Duodenal mucosa (tissue), 2 donors: ENCODE measurements around the gene LRRN4CL.

Experiments used
- H3K27ac ChIP-seq: one replicate; pipeline ENCODE4 v1.7.0; 2013; ENCODE audit warnings: low read depth, low read length
- H3K27me3 ChIP-seq, 2 donors: one replicate each; pipeline ENCODE4 v1.7.0; 2013; ENCODE audit warnings: low read length in 2 of 2, control low read depth in 1 of 2; ENCODE audit not compliant: insufficient read depth in 2 of 2, control insufficient read depth in 1 of 2
- H3K36me3 ChIP-seq, 2 donors: one replicate each; pipeline ENCODE4 v1.7.0; 2013; ENCODE audit warnings: low read length in 2 of 2, control low read depth in 1 of 2; ENCODE audit not compliant: insufficient read depth in 2 of 2, control insufficient read depth in 1 of 2
- H3K4me1 ChIP-seq, 2 donors: one replicate each; pipeline ENCODE4 v1.7.0; 2013; ENCODE audit warnings: low read length in 2 of 2, control low read depth in 1 of 2; ENCODE audit not compliant: insufficient read depth in 2 of 2, control insufficient read depth in 1 of 2
- H3K4me3 ChIP-seq, 2 donors: one replicate each; pipeline ENCODE4 v1.7.0; 2013; ENCODE audit warnings: low read length in 2 of 2, low read depth in 1 of 2
- H3K9ac ChIP-seq, 2 donors: one replicate each; pipeline ENCODE4 v1.7.0; 2013; ENCODE audit warnings: low read length in 2 of 2, low read depth in 1 of 2
- H3K9me3 ChIP-seq, 2 donors: one replicate each; pipeline ENCODE4 v1.7.0; 2013; ENCODE audit warnings: low read length in 2 of 2, control low read depth in 1 of 2; ENCODE audit not compliant: control insufficient read depth in 1 of 2

Gene LRRN4CL

GRCh38 chr11:62712276-62712812 is 23.0 kb upstream of the LRRN4CL start:
- Histone ChIP-seq H3K27ac (no peak overlapping the region), H3K36me3 (peaks cover 49 to 52% of the 10 kb centered on the region in 2 donors), H3K4me1 (peaks cover 42 to 59% of the 10 kb centered on the region in 2 donors), H3K9ac (peak overlapping the region in 1 of 2 donors; percentile 20), H3K9me3 (no peaks in the 10 kb centered on the region), H3K4me3 (no peak overlapping the region), H3K27me3 (no peaks in the 10 kb centered on the region)

- Histone ChIP-seq H3K36me3 (peaks cover 26 to 29% of the 10 kb centered on the region in 2 donors), H3K27ac (peak overlapping the region; percentile 94), H3K4me3 (peak overlapping the region; percentile 79 to 89), H3K9me3 (no peaks in the 10 kb centered on the region), H3K9ac (peak overlapping the region; percentile 78 to 90), H3K4me1 (peaks cover 54 to 64% of the 10 kb centered on the region in 2 donors), H3K27me3 (no peaks in the 10 kb centered on the region)
These were observed 20.6 kb upstream of the LRRN4CL start for GRCh38 chr11:62710001-62710345.

- H3K9me3 ChIP-seq: no peaks in the 10 kb centered on the region
- H3K4me3 ChIP-seq: peak overlapping the region; percentile 79 to 89
- H3K36me3 ChIP-seq: peaks cover 21 to 24% of the 10 kb centered on the region in 2 donors
- H3K9ac ChIP-seq: peak overlapping the region; percentile 78 to 90
- H3K4me1 ChIP-seq: peaks cover 51 to 64% of the 10 kb centered on the region in 2 donors
- no peaks in the 10 kb centered on the region for H3K27me3 ChIP-seq
- peak overlapping the region; percentile 94 for H3K27ac ChIP-seq
These were observed 20.1 kb upstream of the LRRN4CL start for GRCh38 chr11:62709247-62710000.

GRCh38 chr11:62708793-62709192 is 19.5 kb upstream of the LRRN4CL start:
- H3K4me3 ChIP-seq: peak overlapping the region; percentile 79 to 89
- no peaks in the 10 kb centered on the region for H3K27me3 ChIP-seq
- peak overlapping the region; percentile 84 for H3K27ac ChIP-seq
- H3K9me3 ChIP-seq: no peaks in the 10 kb centered on the region
- peak overlapping the region; percentile 78 to 90 for H3K9ac ChIP-seq
- H3K36me3 ChIP-seq: peaks cover 17 to 20% of the 10 kb centered on the region in 2 donors
- peaks cover 46 to 59% of the 10 kb centered on the region in 2 donors for H3K4me1 ChIP-seq

GRCh38 chr11:62708392-62708791 is 19.1 kb upstream of the LRRN4CL start:
- H3K9ac ChIP-seq: peak overlapping the region; percentile 78 to 90
- H3K27me3 ChIP-seq: no peaks in the 10 kb centered on the region
- H3K4me3 ChIP-seq: peak overlapping the region; percentile 79 to 89
- peaks cover 17 to 20% of the 10 kb centered on the region in 2 donors for H3K36me3 ChIP-seq
- H3K9me3 ChIP-seq: no peaks in the 10 kb centered on the region
- H3K27ac ChIP-seq: no peak overlapping the region
- peaks cover 42 to 55% of the 10 kb centered on the region in 2 donors for H3K4me1 ChIP-seq

GRCh38 chr11:62707277-62707861 is 18.0 kb upstream of the LRRN4CL start, which contains the start of the genes BSCL2 and GNG3:
Gene BSCL2 (minus strand): TSS chr11:62707424. CDS start chr11:62707195, 229 bp downstream.
Gene GNG3 (plus strand): TSS chr11:62707676. CDS start chr11:62708296, 620 bp downstream.
- H3K36me3 ChIP-seq: peaks cover 12 to 19% of the 10 kb centered on the region in 2 donors
- H3K4me1 ChIP-seq: peaks cover 33 to 45% of the 10 kb centered on the region in 2 donors
- no peaks in the 10 kb centered on the region for H3K9me3 ChIP-seq
- H3K9ac ChIP-seq: peak within 1 kb of the TSS; percentile 78 to 90
- peak within 1 kb of the TSS; percentile 47 for H3K27ac ChIP-seq
- H3K4me3 ChIP-seq: peak within 1 kb of the TSS; percentile 79 to 89
- H3K27me3 ChIP-seq: no peaks in the 10 kb centered on the region

GRCh38 chr11:62706850-62707247 is 17.5 kb upstream of the LRRN4CL start:
- Histone ChIP-seq H3K27ac (peak overlapping the region; percentile 47), H3K4me3 (peak overlapping the region; percentile 67 to 71), H3K4me1 (peaks cover 33 to 42% of the 10 kb centered on the region in 2 donors), H3K36me3 (peaks cover 10 to 19% of the 10 kb centered on the region in 2 donors), H3K9me3 (no peaks in the 10 kb centered on the region), H3K27me3 (no peaks in the 10 kb centered on the region), H3K9ac (peak overlapping the region; percentile 75 to 76)

GRCh38 chr11:62705880-62706849 is 16.8 kb upstream of the LRRN4CL start:
- H3K4me3 ChIP-seq: peak overlapping the region; percentile 81 to 87
- H3K27ac ChIP-seq: peak overlapping the region; percentile 70
- no peaks in the 10 kb centered on the region for H3K9me3 ChIP-seq
- H3K36me3 ChIP-seq: peaks cover 7 to 21% of the 10 kb centered on the region in 2 donors
- peak overlapping the region; percentile 75 to 76 for H3K9ac ChIP-seq
- peaks cover 33 to 42% of the 10 kb centered on the region in 2 donors for H3K4me1 ChIP-seq
- H3K27me3 ChIP-seq: no peaks in the 10 kb centered on the region

- Histone ChIP-seq H3K27me3 (no peaks in the 10 kb centered on the region), H3K4me3 (peak overlapping the region; percentile 81 to 87), H3K9ac (peak overlapping the region; percentile 40 to 76), H3K36me3 (peaks cover 7 to 16% of the 10 kb centered on the region in 2 donors), H3K27ac (peak overlapping the region; percentile 70), H3K9me3 (no peaks in the 10 kb centered on the region), H3K4me1 (peaks cover 31 to 38% of the 10 kb centered on the region in 2 donors)
These were observed 16.1 kb upstream of the LRRN4CL start for GRCh38 chr11:62705413-62705812.
